ENCODE results near the gene SPDYE6.
"Not testable (repeated sequence)": the region's sequence is repeated elsewhere in the genome, so short reads cannot be mapped to it uniquely, and the experiment has no call there.

Gene SPDYE6

GRCh38 chr7:102317231-102318059 is 38.8 kb downstream of the SPDYE6 start:
- no peak for DNase-seq

DNA sequence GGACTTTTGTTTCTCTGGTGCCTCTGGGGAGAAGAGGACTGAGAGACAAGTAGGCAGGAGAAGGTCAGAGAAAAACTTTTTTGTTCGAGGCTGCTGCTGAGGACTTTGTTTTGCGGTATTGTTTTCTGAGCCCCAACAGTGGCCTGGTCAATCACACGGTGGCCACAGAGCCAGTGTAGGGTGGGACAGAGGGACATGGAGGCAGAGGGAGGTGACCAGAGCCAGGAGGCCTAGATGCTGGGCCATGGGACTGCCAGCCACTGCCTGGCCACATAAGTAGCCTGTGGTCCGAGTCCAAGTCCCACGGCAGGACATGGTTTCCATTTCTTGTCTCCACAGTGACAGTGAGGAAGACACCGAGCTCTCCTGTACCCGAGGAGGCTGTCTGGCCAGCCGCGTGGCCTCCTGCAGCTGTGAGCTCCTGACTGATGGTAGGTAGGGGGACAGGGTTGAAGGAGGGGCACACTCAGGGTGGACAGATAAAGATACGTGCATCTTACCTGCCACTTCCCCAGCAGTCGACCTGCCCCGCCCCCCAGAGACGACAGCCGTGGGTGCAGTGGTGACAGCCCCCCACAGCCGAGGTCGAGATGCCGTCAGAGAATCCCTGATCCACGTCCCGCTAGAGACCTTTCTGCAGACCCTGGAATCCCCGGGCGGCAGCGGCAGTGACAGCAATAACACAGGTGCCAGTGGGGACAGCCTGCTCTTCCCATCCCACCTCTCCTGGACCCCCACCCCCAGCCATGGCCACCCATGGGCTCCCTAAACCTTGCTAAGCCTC is 42.1 kb downstream of the SPDYE6 start:
- no peak for DNase-seq

- DNase-seq, result no peak
These were observed 43.9 kb downstream of the SPDYE6 start for GRCh38 chr7:102312317-102312716.

- DNase-seq, result no peak
These were observed 45.8 kb downstream of the SPDYE6 start for GRCh38 chr7:102310414-102310815.

DNA sequence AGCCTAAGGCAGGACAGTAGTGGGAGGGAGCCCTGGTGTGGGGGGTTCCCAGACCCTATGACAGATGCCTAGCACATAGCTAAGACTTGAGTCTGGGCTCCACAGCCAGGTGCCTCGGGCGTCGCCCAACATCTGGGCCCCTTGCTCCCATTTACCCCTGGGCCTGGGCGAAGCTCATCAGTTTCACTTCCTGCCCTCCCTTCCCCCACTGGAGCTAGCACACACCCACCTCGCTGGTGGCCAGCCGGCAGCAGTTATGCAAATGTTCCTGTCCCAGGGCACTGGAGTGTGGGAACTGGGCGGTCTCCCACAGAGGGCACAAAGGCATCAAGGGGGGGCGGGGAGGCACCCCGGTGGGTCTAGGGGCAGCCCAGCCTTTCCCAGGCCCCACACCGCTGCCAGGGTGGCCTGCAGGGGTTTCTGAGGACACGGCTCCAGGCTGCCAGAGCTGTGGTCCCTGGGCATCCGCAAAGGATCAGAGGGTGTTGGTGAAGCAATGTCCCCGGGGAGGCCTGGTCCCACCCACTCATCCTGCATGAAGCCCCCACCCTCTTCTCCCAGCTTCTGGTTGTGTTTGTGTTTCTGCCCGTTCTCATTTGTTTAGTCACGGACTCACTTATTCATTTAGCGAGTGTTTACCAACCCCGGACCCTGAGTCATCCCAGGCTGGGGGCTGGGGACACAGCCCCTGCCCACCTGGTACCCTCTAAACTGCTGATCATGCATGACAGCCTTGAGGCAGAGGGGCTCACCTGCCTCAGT is 49.1 kb downstream of the SPDYE6 start:
- DNase-seq, result peak; percentile 82 to 84

GRCh38 chr7:102305414-102306268 is 50.6 kb downstream of the SPDYE6 start:
- DNase-seq, result no peak

GRCh38 chr7:102304668-102305067 is 51.6 kb downstream of the SPDYE6 start:
- no peak for DNase-seq

DNA sequence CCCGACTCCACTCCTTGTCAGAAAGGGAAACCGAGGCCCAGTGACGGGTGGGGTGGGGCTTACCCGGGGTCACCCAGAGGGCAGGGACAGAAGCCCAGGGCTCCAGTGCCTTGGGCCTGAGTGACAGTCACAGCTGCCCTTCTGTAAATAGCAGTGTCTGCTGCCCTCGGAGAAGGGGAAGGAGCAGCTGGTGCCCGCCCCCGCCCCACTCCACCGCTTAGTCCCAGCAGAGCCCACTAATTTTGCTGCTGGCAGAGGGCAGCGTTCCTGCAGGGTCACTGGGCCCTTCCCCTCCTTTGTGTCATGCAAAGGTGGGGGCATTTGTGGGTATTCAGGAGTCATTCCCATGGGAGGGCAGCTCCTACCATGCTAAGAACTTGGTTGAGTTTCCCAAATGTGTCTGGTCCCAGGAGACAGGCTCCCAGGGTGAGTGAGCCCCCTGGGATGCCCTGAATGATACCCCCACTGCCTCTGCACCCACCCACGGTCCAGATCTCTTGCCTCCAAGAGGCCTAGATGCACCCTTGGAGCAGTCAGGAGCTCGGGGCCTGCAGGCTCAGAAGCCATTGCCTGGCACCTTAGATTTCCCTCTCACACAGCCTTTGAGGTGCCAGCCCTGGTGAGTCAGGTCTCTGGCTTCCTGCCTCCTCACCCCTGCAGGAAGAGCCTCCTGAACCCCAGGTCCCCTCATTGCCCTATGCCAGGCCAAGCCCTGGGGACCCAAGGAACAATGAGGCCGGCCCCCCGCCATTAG is 52.4 kb downstream of the SPDYE6 start:
- DNase-seq, result peak in 1 of 2 donors; percentile 20

- DNase-seq, result no peak
These were observed 54.2 kb downstream of the SPDYE6 start for GRCh38 chr7:102302025-102302424.

DNA sequence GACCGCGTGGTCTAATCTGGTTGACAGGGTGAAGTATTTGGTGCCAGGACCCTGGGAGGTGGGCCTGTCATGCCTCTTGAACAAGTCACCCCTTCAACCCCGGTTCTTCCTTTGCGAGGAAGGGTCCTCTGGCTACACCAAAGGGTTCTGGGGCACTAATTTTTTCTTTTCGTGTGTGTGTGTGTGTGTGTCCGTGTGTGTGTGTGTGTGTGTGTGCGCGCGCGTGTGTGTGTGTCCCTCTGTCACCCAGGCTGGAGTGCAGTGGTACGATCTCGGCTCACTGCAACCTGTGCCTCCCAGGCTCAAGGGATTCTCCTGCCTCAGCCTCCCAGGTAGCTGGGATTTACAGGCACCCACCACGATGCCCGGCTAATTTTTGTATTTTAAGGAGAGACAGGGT is 54.9 kb downstream of the SPDYE6 start:
- DNase-seq, result not testable (repeated sequence)

GRCh38 chr7:102300643-102301221 is 55.5 kb downstream of the SPDYE6 start:
- no peak for DNase-seq

- DNase-seq, result no peak
These were observed 58.6 kb downstream of the SPDYE6 start for GRCh38 chr7:102297487-102298218.

DNA sequence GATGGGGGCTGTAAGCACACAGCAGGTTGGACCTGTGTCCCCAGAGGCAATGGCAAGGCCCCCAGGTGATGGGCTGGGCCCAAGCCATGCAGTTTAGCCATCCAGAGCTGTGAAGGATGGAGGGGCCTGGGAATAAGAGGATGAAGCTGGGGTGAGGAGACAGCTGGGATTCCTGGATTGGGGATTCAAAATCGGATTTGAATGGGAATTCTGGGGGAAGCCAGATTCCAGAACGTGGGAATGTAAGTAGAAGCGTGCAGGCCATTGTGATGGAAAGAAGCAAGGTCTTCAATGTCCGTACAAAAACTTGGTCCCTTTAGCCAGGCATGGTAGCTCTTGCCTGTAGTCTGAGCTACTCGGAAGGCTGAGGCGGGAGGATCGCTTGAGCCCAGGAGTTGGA is 59.7 kb downstream of the SPDYE6 start:
- DNase-seq, result no peak

- peak in 1 of 2 donors; percentile 9 for DNase-seq
These were observed 60.1 kb downstream of the SPDYE6 start for GRCh38 chr7:102296179-102296438.
